Urinary bladder (tissue), 4 donors: ENCODE results near the gene ZNF264. TPM values are rescaled to one million over a fixed set of nuclear protein-coding genes. Genes with fewer than 3 reads are reported as not detected.
"Not testable (repeated sequence)": the region's sequence is repeated elsewhere in the genome, so short reads cannot be mapped to it uniquely, and the experiment has no call there.

ENCODE experiments used
- DNase-seq: peaks from one replicate; pipeline ENCODE4 v3.0.0-alpha.2; 2015; ENCODE audit errors: extremely low spot score
- H3K27ac ChIP-seq: one replicate; pipeline ENCODE4 v1.5.1; 2013; ENCODE audit warnings: low read depth, mild to moderate bottlenecking, moderate library complexity
- H3K36me3 ChIP-seq: one replicate; pipeline ENCODE4 v1.6.1; 2013; ENCODE audit warnings: mild to moderate bottlenecking, moderate library complexity; ENCODE audit not compliant: insufficient read depth
- H3K4me1 ChIP-seq: one replicate; pipeline ENCODE4 v1.6.1; 2013; ENCODE audit warnings: mild to moderate bottlenecking, moderate library complexity; ENCODE audit not compliant: insufficient read depth
- H3K4me3 ChIP-seq: one replicate; pipeline ENCODE4 v1.5.1; 2013; ENCODE audit warnings: low read depth, low read length
- WGBS: extraction: QIAGEN DNeasy Blood & Tissue Kit; methylation state at CpG from one replicate; pipeline ENCODE4 v1.1.7; 2013; 5-methylcytosine and 5-hydroxymethylcytosine counted together
- polyA plus RNA-seq: library from polyadenylated mRNA; stranded (reverse); fragments of 200-250 nt; gene quantifications from one replicate; pipeline ENCODE4 v1.2.3, GENCODE V29; 2013
- total RNA-seq: library from RNA; depleted of rRNA; stranded (reverse); fragments of >200 nt; gene quantifications from one replicate; pipeline ENCODE4 v1.2.3, GENCODE V29; 2014
- donor health status: healthy with polysubstance abuse.
- donor health status: healthy.

The ZNF264 gene
- total and polyA plus RNA-seq, 2 donors = 5.2 to 42.5 TPM

DNA sequence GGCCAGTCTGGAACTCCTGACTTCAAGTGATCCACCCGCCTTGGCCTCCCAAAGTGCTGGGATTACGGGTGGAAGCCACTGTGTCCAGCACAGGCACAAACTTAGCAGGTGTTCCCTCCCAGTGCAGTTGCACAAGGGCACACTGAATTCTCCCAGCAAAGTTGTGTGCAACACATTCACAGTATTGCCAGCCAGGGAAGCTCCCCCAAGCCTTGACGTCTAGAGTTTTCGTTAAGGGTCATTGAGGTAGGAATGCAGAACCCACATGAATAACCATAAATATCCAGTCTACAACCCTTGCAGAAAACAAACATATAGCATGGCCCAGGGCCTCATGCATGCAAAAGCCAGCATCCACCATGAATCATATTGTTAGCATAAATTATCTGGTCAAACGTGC, 36.2 kb downstream of the ZNF264 start:
- 71% methylated on average over 5 of the region's 5 CpGs for WGBS

DNA sequence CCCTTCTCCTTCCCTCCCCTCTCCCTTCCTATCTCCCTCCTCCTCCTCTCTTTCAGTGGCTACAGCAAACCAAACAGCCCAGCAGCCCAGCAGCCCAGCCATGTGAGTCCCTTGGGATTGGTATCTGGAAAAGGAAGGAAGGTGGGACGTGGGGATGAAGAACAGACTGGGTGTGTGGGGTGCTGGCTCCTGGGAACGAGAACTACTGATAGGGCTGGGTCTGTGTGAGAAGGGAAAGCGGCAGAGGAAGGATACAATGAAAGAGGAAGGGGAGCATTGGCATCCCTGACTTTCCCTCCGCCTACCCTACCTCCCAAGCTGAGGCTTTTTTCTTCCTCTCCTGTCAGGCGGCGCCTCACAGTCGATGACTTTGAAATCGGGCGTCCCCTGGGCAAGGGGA, 40.4 kb downstream of the ZNF264 start:
- no peaks in the 10 kb centered on the region for H3K36me3 ChIP-seq
- no peak overlapping the region for H3K4me3 ChIP-seq
- WGBS = 64% methylated on average over 9 of the region's 9 CpGs
- DNase-seq = no peak
- no peak overlapping the region for H3K27ac ChIP-seq
- H3K4me1 ChIP-seq = no peaks in the 10 kb centered on the region

More for the DNA sequence above, 36.2 kb downstream of the ZNF264 start:
- H3K36me3 ChIP-seq = no peaks in the 10 kb centered on the region
- no peak for DNase-seq
- no peak overlapping the region for H3K4me3 ChIP-seq
- H3K4me1 ChIP-seq = no peaks in the 10 kb centered on the region
- H3K27ac ChIP-seq = no peak overlapping the region

GRCh38 chr19:57233207-57233606, 41.9 kb downstream of the ZNF264 start:
- Histone ChIP-seq H3K4me1 (no peaks in the 10 kb centered on the region), H3K36me3 (no peaks in the 10 kb centered on the region), H3K27ac (no peak overlapping the region), H3K4me3 (no peak overlapping the region)
- 88% methylated on average over 1 of the region's 1 CpG for WGBS
- DNase-seq = no peak

- Histone ChIP-seq H3K4me1 (no peaks in the 10 kb centered on the region), H3K4me3 (peak overlapping the region; percentile 80), H3K36me3 (peaks cover 2% of the 10 kb centered on the region), H3K27ac (peak overlapping the region; percentile 70)
- 14% methylated on average over 12 of the region's 12 CpGs for WGBS
- no peak for DNase-seq
Observed at GRCh38 chr19:57239982-57240310, 48.6 kb downstream of the ZNF264 start.

DNA sequence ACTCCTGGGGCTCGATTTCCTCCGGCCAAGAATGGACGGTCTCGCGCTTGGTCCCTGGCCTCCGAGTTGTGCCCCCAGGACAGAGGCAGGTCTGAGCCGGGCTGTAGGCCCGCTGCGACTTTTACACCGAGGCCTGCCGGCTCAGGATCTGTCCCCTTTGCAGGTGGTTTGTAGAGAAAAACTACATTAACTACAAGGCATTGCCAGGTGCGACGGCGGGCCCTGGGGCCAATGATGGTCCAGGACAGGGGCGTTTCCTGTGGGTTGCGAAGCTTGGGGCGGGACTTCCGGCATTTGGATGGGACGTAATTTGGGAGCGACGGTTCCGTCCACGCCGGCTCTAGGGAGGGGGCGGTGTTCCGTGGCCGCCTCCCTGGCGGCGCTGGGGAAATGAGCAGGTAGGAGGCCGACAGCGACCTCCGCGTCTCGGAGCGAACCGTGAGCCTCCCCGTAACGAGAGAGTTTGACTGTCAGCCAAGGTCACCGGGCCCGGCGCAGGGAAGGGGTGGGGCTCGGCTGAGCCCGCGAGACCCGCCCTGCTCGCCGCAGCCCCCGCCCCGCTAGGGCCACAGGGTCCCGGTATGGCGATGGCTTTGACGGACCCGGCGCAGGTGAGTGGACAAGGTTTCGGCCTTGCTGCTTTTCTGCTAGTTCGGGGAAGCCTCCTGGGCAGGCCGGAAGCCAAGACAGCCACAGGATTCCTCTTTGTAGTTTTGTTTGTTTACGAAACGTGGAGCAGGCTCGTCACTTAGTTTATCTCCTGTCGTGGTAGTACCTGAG, 49.2 kb downstream of the ZNF264 start, which contains the start of gene ZNF805:
Gene ZNF805 (plus strand): TSS at position 322 of the 780 bp plus-strand sequence. CDS start 260 bp downstream, at position 582.
- under 1% methylated on average over 61 of the region's 61 CpGs for WGBS
- H3K27ac ChIP-seq = peak within 1 kb of the TSS; percentile 70
- peak within 1 kb of the TSS; percentile 80 for H3K4me3 ChIP-seq
- peak; percentile 92 for DNase-seq
- H3K36me3 ChIP-seq = peaks cover 3% of the 10 kb centered on the region
- no peaks in the 10 kb centered on the region for H3K4me1 ChIP-seq

GRCh38 chr19:57241176-57241575, 49.9 kb downstream of the ZNF264 start:
- Histone ChIP-seq H3K4me1 (no peaks in the 10 kb centered on the region), H3K27ac (no peak overlapping the region), H3K36me3 (peaks cover 3% of the 10 kb centered on the region), H3K4me3 (peak overlapping the region; percentile 80)
- WGBS = 19% methylated on average over 7 of the region's 7 CpGs
- DNase-seq = no peak

DNA sequence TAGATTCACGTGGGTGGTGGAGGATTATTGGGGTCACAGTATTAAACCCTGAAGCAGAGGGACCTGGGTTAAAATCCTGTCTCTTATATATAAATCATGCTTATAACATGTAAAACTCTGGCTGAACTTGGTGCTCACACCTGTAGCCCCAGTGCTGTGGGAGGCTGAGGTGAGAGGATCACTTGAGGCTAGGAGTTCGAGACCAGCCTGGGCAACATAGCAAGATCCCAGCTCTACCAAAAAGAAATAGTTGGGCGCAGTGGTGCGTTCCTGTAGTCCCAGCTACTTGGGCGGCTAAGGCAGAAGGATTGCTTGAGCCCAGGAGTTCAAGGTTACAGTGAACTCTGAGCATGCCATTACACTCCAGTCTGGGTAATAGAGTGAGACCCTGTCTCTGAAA, 51.5 kb downstream of the ZNF264 start:
- Histone ChIP-seq H3K27ac (no peak overlapping the region), H3K36me3 (peaks cover 3% of the 10 kb centered on the region), H3K4me3 (no peak overlapping the region), H3K4me1 (no peaks in the 10 kb centered on the region)
- WGBS = 94% methylated on average over 5 of the region's 5 CpGs
- DNase-seq = no peak

DNA sequence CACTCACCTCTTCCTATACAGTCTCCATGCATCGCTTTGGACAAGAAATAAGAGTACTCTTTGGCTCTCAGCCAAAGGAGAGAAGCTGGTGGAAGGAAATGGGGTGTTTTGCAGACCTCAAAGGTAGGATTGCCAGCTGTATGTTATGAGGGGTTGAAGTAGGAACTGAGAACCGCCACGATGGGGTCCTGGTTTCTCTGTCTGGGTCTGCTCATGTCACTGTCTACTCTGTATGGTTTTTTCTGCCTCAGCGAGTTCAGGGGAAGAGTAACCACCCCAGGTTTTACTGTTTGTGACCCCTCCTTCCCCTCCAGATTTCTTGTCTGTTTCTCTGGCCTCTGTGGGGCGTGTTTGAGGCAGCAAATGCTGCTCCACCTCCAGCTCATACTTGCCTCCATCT, 53.2 kb downstream of the ZNF264 start:
- H3K27ac ChIP-seq = no peak overlapping the region
- DNase-seq = no peak
- H3K4me1 ChIP-seq = no peaks in the 10 kb centered on the region
- H3K4me3 ChIP-seq = no peak overlapping the region
- WGBS = 85% methylated on average over 5 of the region's 5 CpGs
- H3K36me3 ChIP-seq = peaks cover 7% of the 10 kb centered on the region

DNA sequence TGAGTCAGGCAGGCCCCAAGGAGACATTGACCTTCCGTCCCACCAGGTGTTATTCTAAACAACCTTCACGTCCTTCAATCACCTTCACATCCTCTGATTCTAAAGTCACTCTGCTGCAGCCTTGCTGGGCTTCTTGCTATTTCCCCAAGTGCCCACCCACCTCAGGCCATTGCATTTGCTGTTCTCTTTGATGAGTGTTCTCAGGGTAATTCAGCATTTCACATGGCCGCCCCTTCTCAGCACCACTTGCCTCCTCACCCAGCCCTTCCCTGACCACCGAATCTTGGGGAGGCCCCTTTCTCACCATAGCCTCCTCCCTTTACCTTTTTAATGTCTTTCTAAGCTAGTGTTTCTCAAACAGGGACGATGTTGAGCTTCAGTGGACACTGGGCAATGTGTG, 53.8 kb downstream of the ZNF264 start:
- peaks cover 9% of the 10 kb centered on the region for H3K36me3 ChIP-seq
- 96% methylated on average over 5 of the region's 5 CpGs for WGBS
- no peak overlapping the region for H3K27ac ChIP-seq
- no peaks in the 10 kb centered on the region for H3K4me1 ChIP-seq
- no peak overlapping the region for H3K4me3 ChIP-seq
- no peak for DNase-seq

GRCh38 chr19:57245959-57246358, 54.7 kb downstream of the ZNF264 start:
- no peak for DNase-seq
- peaks cover 14% of the 10 kb centered on the region for H3K36me3 ChIP-seq
- no peaks in the 10 kb centered on the region for H3K4me1 ChIP-seq
- WGBS = 86% methylated on average over 6 of the region's 6 CpGs
- H3K27ac ChIP-seq = no peak overlapping the region
- no peak overlapping the region for H3K4me3 ChIP-seq

DNA sequence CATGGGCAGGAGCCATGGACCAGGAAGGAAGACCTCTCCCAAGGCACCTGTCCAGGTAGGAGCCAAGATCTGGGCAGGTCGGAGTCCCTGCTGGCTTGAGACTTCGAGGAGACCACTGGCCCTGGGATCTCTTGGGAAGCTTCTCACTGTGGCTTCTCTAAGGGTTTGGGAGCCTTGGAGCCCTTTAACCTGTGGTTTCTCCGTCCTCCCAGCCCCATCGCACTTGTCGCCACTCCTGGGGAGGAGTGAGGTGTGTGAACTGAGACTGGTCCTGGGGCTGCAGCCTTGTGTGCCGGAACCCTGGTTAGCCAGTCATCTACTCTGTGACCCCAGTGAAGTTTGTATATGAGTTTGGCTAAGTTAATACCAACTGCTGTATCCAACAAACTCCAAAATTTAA, 57.3 kb downstream of the ZNF264 start:
- Histone ChIP-seq H3K27ac (no peak overlapping the region), H3K4me1 (no peaks in the 10 kb centered on the region), H3K4me3 (no peak overlapping the region), H3K36me3 (peaks cover 19% of the 10 kb centered on the region)
- DNase-seq = no peak
- 92% methylated on average over 6 of the region's 6 CpGs for WGBS

GRCh38 chr19:57249329-57249728, 58.0 kb downstream of the ZNF264 start:
- no peak overlapping the region for H3K27ac ChIP-seq
- WGBS = 37% methylated on average over 1 of the region's 1 CpG
- H3K36me3 ChIP-seq = peaks cover 19% of the 10 kb centered on the region
- no peak for DNase-seq
- H3K4me3 ChIP-seq = no peak overlapping the region
- no peaks in the 10 kb centered on the region for H3K4me1 ChIP-seq

GRCh38 chr19:57253767-57254166, 62.5 kb downstream of the ZNF264 start:
- not testable (repeated sequence) for H3K27ac ChIP-seq, H3K4me3 ChIP-seq, DNase-seq, H3K4me1 ChIP-seq
- WGBS = 96% methylated on average over 11 of the region's 11 CpGs
- peaks cover 14% of the 10 kb centered on the region for H3K36me3 ChIP-seq

DNA sequence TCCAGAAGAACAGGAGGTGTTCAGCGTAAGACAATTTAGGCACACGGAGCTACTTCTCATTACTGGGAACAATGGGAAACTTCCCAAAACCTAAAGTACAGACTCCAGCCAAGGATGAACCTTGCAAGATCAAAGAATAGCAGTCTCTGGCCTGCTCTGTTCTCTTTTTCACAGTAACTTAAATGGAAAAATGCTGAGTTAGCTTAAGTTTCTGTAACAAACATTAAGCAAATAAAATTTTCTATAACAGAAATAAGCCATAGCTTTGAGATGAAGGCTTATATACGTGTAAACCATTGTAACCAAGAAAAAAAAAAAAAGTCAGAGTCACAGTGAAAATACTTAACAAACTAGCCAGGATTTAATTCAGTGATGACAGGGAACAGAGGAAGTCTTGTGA, 70.7 kb downstream of the ZNF264 start:
- DNase-seq = no peak
- H3K27ac ChIP-seq = no peak overlapping the region
- no peaks in the 10 kb centered on the region for H3K4me1 ChIP-seq
- WGBS = 87% methylated on average over 3 of the region's 3 CpGs
- H3K36me3 ChIP-seq = no peaks in the 10 kb centered on the region
- no peak overlapping the region for H3K4me3 ChIP-seq
